Keratinocyte (primary cell): ENCODE results near the gene ARHGEF38.

ENCODE experiments used
- CTCF ChIP-seq, 3 experiments: IDR thresholded peaks in 1 of 3; conservative IDR thresholded peaks in 1 of 3; optimal IDR thresholded peaks in 1 of 3; 2 replicates in 2 of 3; 3 replicates in 1 of 3; pipeline versions ENCODE3 to v1.5.1; 2011; ENCODE audit warnings: low read length in 3 of 3, mild to moderate bottlenecking in 3 of 3, moderate library complexity in 2 of 3, control low read depth in 1 of 3, inconsistent platforms in 1 of 3; ENCODE audit not compliant: insufficient read depth in 2 of 3; ENCODE audit errors: extremely low read depth in 1 of 3
- EZH2 ChIP-seq: IDR thresholded peaks from one replicate; pipeline ENCODE4 v1.6.1; 2012; ENCODE audit warnings: inconsistent platforms, mild to moderate bottlenecking, low read length, moderate library complexity

GRCh38 chr4:105626846-105627245 lies 74.4 kb downstream of the ARHGEF38 start:
- TF ChIP-seq CTCF (optimal IDR thresholded peaks at IDR 0.05 in 1 of 3, IDR thresholded peaks at IDR 0.05 in 1 of 3, conservative IDR thresholded peaks at IDR 0.05 in 1 of 3; ENCODE audit: extremely low read depth in 1 of 3, insufficient read depth in 2 of 3, low read length in 3 of 3) (no peak), EZH2 (no peak)
